Psoas muscle (tissue), 8 donors: ENCODE results near the gene IL3. TPM values are rescaled to one million over a fixed set of nuclear protein-coding genes. Genes with fewer than 3 reads are reported as not detected.

Experiments used
- ATAC-seq, 4 donors: fragments of 200-7000 bp; cut with Tn5 transposase; one replicate each; pipeline ENCODE4 v1.9.1; 2020; ENCODE audit warnings: moderate library complexity in 3 of 4, mild to moderate bottlenecking in 2 of 4
- DNase-seq, 2 donors: peaks; one replicate each; pipeline ENCODE4 v3.0.0-alpha.2; 2020
- H3K27ac ChIP-seq: fragments of 200-600 bp; one replicate; pipeline ENCODE4 v1.8.0; 2022
- H3K27me3 ChIP-seq, 3 donors: fragments of 200-600 bp in 1 of 3; one replicate each; pipeline versions ENCODE4 v1.6.1 to v1.8.0; 2013 to 2022; ENCODE audit warnings: low read length in 2 of 3, mild to moderate bottlenecking in 2 of 3, moderate library complexity in 1 of 3; ENCODE audit not compliant: insufficient read depth in 3 of 3
- H3K36me3 ChIP-seq, 2 donors: fragments of 200-600 bp in 1 of 2; one replicate each; pipeline versions ENCODE4 v1.6.1 to v1.8.0; 2013 to 2022; ENCODE audit warnings: low read depth in 1 of 2, mild to moderate bottlenecking in 1 of 2, moderate library complexity in 1 of 2; ENCODE audit not compliant: insufficient read depth in 1 of 2
- H3K4me1 ChIP-seq: fragments of 200-600 bp; one replicate; pipeline ENCODE4 v1.8.0; 2022
- H3K4me3 ChIP-seq: fragments of 200-600 bp; one replicate; pipeline ENCODE4 v1.8.0; 2022; ENCODE audit warnings: mild to moderate bottlenecking
- H3K9me3 ChIP-seq: fragments of 200-600 bp; one replicate; pipeline ENCODE4 v1.8.0; 2022
- WGBS, 3 donors: extraction: QIAGEN DNeasy Blood & Tissue Kit; methylation state at CpG; one replicate each; pipeline versions ENCODE4 v1.1.6 to v1.1.7; 2013; 5-methylcytosine and 5-hydroxymethylcytosine counted together
- intact Hi-C, 2 donors: fragments of 100-400 bp; cut with DNase I; formaldehyde crosslinking; loops; one replicate each; pipeline versions ENCODE4 v1.11.0 to v1.14.2; 2022
- polyA plus RNA-seq, 3 donors: library from polyadenylated mRNA; stranded (reverse); fragments of 200-250 nt; gene quantifications; one replicate each; pipeline ENCODE4 v1.2.3, GENCODE V29; 2013
- total RNA-seq, 4 donors: library from RNA; stranded (reverse); fragmentation: NEBNext Ultra II Directional in 2 of 4; extraction: Animal tissue kit (Norgen Biotek cat#: 25700) in 2 of 4; gene quantifications; one replicate each; pipeline versions ENCODE4 v1.2.1 to v1.2.4, GENCODE V29; 2021 to 2023
- TF ChIP-seq, protein P1 (sequence below): fragments of 200-600 bp; IDR thresholded peaks from one replicate; pipeline ENCODE4 v1.8.0; 2022; ENCODE audit warnings: antibody characterized with exemption
- donor health status: healthy with polysubstance abuse.
- donor health status: DM: no; HTN: no; CAD: no; lungs with moderate emphysema.
- donor health status: Bipolar disorder and iron deficiency.
- donor health status: healthy.
- donor health status: DM: yes; HTN: yes; CAD: no.
- donor health status: DM: no; HTN: no; CAD: no.
- donor health status: DM: no; HTN: no; CAD: no.
- donor health status: DM: yes; HTN: yes; CAD: no.

The IL3 gene
- total and polyA plus RNA-seq, 7 donors, result not detected

DNA sequence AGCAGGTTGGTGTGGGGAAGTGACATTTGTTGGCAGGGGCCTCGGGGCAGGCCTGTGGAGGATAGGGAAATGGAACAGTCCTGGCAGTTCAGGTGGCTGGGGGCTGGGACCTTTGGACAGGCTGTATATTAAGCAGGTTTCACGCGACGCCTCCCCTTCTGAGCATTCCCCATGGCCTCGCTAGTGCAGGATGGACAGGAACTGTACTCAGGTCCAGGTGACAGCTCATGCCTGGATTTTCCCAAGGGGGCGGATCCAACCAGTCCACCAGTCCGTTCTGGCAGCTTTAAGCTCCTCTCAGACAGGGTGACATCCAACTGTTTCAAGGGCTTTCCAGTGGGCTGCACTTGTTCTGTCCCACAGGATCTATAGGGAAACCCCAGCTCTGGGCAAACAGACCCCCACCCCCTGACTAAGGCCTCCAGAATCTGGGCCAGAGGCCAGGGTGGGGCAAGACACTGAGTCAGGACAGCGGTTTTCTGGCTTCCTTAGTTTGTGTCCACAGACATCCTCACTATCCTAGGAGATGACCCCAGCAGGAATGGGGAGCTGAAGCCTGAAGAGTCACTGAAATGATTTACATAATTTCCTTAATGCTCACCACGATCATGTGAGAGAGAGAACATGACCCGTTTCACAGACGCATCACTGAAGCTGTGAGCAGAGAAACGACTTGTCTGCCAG is 34.1 kb downstream of the IL3 start:
- Histone ChIP-seq H3K4me3 (no peak overlapping the region), H3K27ac (no peak overlapping the region), H3K36me3 (no peaks in the 10 kb centered on the region), H3K4me1 (no peaks in the 10 kb centered on the region), H3K27me3 (no peaks in the 10 kb centered on the region), H3K9me3 (no peaks in the 10 kb centered on the region)
- ATAC-seq (no peak), DNase-seq (peak in 1 of 2 donors; percentile 32)
- intact Hi-C loops, result no loop called here
- TF ChIP-seq, protein P1, sequence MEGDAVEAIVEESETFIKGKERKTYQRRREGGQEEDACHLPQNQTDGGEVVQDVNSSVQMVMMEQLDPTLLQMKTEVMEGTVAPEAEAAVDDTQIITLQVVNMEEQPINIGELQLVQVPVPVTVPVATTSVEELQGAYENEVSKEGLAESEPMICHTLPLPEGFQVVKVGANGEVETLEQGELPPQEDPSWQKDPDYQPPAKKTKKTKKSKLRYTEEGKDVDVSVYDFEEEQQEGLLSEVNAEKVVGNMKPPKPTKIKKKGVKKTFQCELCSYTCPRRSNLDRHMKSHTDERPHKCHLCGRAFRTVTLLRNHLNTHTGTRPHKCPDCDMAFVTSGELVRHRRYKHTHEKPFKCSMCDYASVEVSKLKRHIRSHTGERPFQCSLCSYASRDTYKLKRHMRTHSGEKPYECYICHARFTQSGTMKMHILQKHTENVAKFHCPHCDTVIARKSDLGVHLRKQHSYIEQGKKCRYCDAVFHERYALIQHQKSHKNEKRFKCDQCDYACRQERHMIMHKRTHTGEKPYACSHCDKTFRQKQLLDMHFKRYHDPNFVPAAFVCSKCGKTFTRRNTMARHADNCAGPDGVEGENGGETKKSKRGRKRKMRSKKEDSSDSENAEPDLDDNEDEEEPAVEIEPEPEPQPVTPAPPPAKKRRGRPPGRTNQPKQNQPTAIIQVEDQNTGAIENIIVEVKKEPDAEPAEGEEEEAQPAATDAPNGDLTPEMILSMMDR, result no peak
- 52 to 56% (median 55%) methylated on average over 12 of the region's 12 CpGs for WGBS, 3 donors

DNA sequence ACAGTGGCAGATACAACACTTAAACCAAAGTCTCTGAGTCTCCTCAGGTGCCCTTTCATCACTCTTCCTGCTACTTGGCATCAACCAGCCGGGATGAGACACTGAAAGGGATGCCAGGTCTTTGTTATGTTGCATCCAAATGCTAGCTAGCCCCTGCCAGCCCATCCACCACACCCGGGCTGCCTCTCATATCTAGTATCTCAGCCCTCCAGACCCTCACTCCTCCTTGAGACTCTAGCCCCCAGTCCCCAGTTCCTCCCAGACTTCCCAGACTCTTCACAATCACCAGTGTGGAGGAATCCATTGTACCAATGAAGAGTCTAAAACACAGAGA is 34.6 kb downstream of the IL3 start:
- intact Hi-C loops, result no loop called here
- no peaks in the 10 kb centered on the region for H3K36me3 ChIP-seq
- H3K9me3 ChIP-seq, result no peaks in the 10 kb centered on the region
- no peaks in the 10 kb centered on the region for H3K27me3 ChIP-seq
- DNase-seq (no peak), ATAC-seq (no peak)
- TF ChIP-seq, protein P1, result no peak
- no peaks in the 10 kb centered on the region for H3K4me1 ChIP-seq
- no peak overlapping the region for H3K27ac ChIP-seq
- 35 to 50% (median 38%) methylated on average over 2 of the region's 2 CpGs for WGBS, 3 donors
- H3K4me3 ChIP-seq, result no peak overlapping the region

DNA sequence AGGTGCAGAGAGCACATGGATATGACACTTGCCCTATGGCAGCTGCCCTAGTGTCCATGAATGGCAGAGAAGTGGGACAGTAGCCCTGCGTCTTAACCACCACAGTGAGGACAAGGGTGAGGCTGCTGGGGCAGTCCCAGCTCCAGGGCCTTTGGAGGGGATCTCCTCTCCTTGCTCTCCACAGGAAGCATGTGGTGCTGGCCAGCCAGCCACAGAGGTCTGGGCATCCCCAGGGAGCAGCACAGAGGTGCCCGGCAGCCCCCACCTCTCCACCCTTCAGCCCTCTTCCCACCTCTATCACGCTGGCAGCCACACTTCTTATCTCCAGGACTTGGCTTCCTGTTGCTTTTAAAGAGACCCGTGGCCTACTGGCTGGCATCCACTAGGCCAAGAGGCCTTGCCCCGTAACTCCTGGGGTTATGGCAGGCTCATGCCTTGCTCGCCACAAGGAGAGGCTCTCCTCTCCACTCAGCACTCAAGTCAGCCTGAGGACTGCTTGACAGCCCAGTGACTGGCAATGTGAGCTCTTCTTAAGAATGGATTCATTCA is 35.0 kb downstream of the IL3 start:
- Histone ChIP-seq H3K27me3 (no peaks in the 10 kb centered on the region), H3K36me3 (no peaks in the 10 kb centered on the region), H3K4me1 (no peaks in the 10 kb centered on the region), H3K27ac (no peak overlapping the region), H3K9me3 (no peaks in the 10 kb centered on the region), H3K4me3 (no peak overlapping the region)
- DNase-seq, result no peak
- intact Hi-C loops, result no loop called here
- 66 to 69% (median 66%) methylated on average over 6 of the region's 6 CpGs for WGBS, 3 donors
- peak in 1 of 4 donors; percentile 16 for ATAC-seq
- TF ChIP-seq, protein P1, result no peak

DNA sequence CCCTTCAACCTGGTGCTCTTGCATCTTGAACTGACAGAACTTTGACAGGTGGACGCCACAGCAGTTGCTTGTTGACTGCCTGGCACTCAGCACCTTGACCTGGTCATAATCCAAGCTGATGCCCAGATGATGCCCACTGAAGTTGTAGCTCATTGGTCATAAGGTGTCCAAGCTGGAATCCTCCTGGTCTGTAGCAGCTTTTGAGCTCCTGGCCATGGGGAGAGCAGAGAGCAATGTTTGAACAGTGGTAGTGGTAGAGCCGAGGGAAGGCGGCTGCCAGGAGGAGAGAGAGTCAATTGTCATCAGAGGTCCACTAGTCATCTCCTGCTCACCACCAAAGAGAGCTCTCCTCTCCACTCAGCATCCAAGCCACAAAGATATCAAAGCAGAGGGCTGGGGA is 36.4 kb downstream of the IL3 start:
- intact Hi-C loops, result no loop called here
- no peaks in the 10 kb centered on the region for H3K4me1 ChIP-seq

More for the DNA sequence above, 36.4 kb downstream of the IL3 start:
- DNase-seq (no peak), ATAC-seq (no peak)
- TF ChIP-seq, protein P1, result no peak
- Histone ChIP-seq H3K36me3 (no peaks in the 10 kb centered on the region), H3K4me3 (no peak overlapping the region), H3K27ac (no peak overlapping the region), H3K27me3 (no peaks in the 10 kb centered on the region), H3K9me3 (no peaks in the 10 kb centered on the region)
- WGBS, 3 donors, result 79 to 91% (median 85%) methylated on average over 3 of the region's 3 CpGs
